ENCODE data around the gene VSX2.

GRCh38 chr14:74208642-74209041 lies 30.6 kb upstream of the VSX2 start:
- TF ChIP-seq EZH2 (IDR thresholded peaks at IDR 0.05; ENCODE audit: low read length): no peak
- TF ChIP-seq, protein P1, sequence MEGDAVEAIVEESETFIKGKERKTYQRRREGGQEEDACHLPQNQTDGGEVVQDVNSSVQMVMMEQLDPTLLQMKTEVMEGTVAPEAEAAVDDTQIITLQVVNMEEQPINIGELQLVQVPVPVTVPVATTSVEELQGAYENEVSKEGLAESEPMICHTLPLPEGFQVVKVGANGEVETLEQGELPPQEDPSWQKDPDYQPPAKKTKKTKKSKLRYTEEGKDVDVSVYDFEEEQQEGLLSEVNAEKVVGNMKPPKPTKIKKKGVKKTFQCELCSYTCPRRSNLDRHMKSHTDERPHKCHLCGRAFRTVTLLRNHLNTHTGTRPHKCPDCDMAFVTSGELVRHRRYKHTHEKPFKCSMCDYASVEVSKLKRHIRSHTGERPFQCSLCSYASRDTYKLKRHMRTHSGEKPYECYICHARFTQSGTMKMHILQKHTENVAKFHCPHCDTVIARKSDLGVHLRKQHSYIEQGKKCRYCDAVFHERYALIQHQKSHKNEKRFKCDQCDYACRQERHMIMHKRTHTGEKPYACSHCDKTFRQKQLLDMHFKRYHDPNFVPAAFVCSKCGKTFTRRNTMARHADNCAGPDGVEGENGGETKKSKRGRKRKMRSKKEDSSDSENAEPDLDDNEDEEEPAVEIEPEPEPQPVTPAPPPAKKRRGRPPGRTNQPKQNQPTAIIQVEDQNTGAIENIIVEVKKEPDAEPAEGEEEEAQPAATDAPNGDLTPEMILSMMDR (optimal IDR thresholded peaks at IDR 0.05 in 1 of 3, IDR thresholded peaks at IDR 0.05 in 1 of 3, conservative IDR thresholded peaks at IDR 0.05 in 1 of 3; ENCODE audit: extremely low read depth in 1 of 3, insufficient read depth in 2 of 3, low read length in 3 of 3): no peak

Measured in keratinocyte (primary cell).